DOHH2 (cell line): ENCODE data around the gene PPP4R3A.

Experiments
- CTCF ChIP-seq: fragments of 200-600 bp; sonication (generic); IDR thresholded peaks from one replicate; pipeline ENCODE4 v1.5.1; 2014; ENCODE audit warnings: antibody characterized with exemption, mild to moderate bottlenecking, low read depth, low read length; ENCODE audit not compliant: poor library complexity, severe bottlenecking
- EZH2phosphoT487 ChIP-seq: fragments of 200-600 bp; sonication (generic); IDR thresholded peaks from 2 replicates; pipeline ENCODE4 v1.6.1; 2017; ENCODE audit warnings: borderline replicate concordance, mild to moderate bottlenecking, antibody characterized with exemption, low read length, moderate library complexity, mixed read lengths

- TF ChIP-seq CTCF = no peak
- no peak for TF ChIP-seq EZH2phosphoT487
Observed at GRCh38 chr14:91521061-91521640, 11.0 kb upstream of the PPP4R3A start.
